T-helper 1 cell (primary cell): ENCODE results near the gene SYNE1.

ENCODE experiments used
- DNase-seq, 5 donors: peaks; one replicate each; pipeline ENCODE4 v3.0.0-alpha.2; 2012 to 2020

Gene SYNE1

DNA sequence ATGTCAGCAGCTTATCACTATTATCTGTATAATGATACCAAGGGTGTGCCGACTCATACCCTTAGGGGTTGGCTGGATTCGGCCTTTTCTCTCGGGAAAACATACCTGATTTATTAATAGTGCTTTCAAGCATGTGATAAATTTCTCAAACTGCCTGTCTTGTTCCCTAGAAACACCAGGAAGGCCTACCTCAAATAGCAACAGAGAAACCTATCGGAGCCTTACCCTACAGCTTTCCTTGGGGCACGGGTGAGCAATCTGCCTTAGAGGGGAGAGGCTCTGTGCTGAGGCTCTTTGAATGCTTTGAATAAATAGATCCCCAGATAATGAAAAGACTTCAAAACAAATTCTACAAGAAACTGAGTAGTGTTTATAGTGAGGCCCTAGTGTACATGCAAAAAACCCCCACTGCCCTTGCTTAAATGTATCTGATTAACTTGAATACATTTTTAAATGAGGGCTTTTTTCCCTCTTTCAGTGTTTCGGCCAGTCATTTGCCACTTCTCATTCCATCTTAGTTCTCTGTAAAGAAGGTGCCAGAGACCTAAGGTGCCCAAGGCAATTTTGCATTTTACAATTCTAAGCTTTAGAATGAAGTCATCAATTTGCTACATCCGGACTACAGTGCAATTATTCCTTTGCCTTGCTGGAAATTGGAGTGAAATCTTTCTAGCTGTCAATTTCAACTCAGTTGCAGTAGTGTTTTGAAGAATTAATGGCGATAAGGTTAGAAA lies 509.6 kb downstream of the SYNE1 start:
- no peak for DNase-seq

- peak in 1 of 5 donors; percentile 11 for DNase-seq
Measured at GRCh38 chr6:152124429-152125074, 512.6 kb downstream of the SYNE1 start.

- no peak for DNase-seq
Measured at GRCh38 chr6:152123076-152123475, 514.1 kb downstream of the SYNE1 start.

DNA sequence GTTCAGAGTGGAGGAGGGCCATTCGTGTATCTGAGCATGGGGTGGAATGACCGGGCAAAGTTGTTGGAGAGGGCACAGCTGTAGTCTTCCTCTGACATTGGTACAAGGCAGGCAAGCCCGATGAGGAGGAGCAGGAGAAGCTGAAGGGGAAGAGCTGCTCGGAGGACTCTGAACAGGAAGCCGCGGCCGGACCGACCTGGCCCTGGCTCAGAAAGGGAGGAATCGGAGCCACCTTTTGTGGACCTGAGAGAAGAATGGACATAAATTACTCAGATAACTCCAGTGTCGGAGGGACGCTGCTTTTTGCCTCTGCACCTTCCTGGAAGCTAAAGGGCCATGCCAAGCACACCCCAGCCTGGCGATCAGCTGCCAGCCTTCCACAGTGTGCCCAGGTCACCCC lies 514.7 kb downstream of the SYNE1 start:
- DNase-seq = no peak

DNA sequence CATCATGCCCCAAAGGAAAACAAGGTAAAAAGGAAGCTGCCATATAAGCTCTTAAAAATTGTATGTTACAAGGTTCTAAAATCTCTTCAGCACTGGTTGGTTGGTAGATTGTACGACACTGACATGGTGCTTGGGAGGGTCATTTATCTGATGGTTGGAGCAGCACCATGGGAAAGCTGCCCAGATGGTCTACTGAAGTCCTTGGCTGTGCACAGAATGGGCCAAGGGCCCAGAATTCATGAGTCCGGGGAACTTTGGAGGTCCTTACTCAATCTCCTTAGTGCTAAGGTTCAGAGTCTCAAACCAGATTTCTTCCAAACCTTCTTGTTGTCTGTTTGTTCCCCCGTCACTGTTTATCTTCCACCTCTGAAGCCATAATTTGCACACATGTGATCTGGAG lies 515.3 kb downstream of the SYNE1 start:
- no peak for DNase-seq

GRCh38 chr6:152119831-152120230 lies 517.3 kb downstream of the SYNE1 start:
- DNase-seq = no peak

GRCh38 chr6:152118678-152119077 lies 518.5 kb downstream of the SYNE1 start:
- DNase-seq = no peak

GRCh38 chr6:152118224-152118623 lies 518.9 kb downstream of the SYNE1 start:
- no peak for DNase-seq

- peak in 1 of 5 donors; percentile 20 for DNase-seq
Measured at GRCh38 chr6:152117156-152118133, 519.7 kb downstream of the SYNE1 start.

DNA sequence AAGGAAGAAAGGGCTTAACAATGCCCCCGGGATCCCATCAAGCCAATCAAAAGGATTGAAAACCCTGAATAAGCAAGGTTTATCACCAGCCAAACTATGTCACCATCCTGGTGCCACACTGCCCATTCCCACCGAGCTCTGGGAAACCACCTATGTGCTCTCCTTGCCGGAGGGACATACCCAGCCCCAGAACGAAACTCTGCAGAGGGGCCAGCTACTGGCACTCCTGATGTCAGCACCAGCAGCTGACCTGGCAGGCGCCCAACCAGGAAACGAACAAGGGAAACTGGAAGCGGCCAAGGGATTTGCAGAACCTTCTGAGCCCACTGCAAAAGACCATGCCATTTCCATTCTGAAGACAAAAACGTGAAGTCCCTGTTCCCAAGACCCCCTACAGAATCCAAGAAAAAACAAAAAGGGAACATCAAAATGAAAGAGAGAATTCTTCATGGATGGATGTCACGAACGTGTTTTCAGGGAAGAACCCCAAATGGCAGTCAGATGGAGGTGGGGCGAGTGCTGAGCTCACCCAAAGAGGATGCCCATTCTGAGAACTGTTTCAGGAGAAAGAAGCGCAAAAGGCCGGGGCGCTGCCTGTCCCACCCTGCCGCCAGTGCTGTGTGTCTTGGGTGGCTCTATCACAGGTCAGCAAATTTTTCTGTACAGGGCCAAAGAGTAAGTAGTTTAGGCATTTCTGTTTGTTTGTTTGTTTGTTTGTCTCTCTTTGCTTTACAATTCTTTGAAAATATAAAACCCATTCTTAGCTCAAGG lies 524.5 kb downstream of the SYNE1 start:
- DNase-seq = no peak

- peak in 1 of 5 donors; percentile 6 for DNase-seq
Measured at GRCh38 chr6:152110886-152111820, 526.0 kb downstream of the SYNE1 start.

GRCh38 chr6:152107973-152108372 lies 529.2 kb downstream of the SYNE1 start:
- DNase-seq = no peak

- no peak for DNase-seq
Measured at GRCh38 chr6:152100183-152100618, 537.0 kb downstream of the SYNE1 start.

DNA sequence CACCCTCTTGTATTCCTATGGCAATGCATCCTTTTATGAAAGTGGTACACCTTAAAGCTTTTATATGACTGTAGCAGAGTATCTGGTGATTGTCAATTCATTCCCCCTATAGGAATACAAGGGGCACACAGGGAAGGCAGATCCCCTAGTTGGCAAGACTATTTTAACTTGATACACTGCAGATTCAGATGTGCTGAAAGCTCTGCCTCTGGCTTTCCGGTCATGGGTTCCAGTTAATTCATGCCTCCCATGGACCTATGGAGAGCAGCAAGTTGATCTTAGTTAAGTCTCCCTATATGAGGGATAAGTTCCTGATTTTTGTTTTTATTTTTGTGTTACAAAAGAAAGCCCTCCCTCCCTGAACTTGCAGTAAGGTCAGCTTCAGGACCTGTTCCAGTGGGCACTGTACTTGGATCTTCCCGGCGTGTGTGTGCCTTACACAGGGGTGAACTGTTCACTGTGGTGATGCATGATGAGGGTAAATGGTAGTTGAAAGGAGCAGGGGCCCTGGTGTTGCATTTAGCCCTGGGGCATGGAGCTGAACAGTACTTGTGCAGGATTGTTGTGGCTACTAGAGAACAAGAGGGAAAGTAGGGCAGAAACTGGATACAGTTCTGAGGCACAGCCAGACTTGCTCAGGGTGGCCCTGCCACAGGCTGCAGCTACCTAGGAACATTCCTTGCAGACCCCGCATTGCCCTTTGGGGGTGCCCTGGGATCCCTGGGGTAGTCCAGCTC lies 537.5 kb downstream of the SYNE1 start:
- DNase-seq = no peak

GRCh38 chr6:152098683-152099082 lies 538.5 kb downstream of the SYNE1 start:
- no peak for DNase-seq

- no peak for DNase-seq
Measured at GRCh38 chr6:152096863-152097496, 540.2 kb downstream of the SYNE1 start.

DNA sequence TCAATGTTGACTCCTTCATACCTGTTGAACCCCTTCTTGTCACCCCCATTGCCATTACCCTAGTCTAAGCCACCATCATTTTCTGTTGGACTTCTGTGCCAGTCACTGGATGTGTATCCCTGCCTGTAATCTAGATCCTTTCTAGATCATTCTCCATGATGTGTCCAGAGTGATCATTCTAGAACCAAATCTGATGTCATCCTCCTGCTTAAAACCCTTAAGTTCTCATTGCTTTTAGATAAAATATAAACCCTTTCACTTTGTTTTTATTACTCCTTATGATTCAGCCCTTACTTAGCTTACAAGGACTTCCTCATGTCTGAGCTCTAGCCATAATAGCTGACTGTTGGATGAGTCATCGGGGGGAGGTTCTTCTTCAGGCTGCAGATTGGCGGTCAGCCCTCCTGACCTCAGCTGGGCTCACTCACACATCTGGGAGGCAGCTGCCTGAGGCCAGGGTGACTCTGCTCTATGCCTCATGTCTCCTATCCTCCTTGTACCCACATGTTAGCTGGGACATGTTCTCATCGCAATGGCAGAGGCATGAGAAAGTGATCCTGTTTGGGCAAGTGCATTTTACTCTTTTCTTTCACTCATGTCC lies 542.1 kb downstream of the SYNE1 start:
- peak in 1 of 5 donors; percentile 25 for DNase-seq

GRCh38 chr6:152094276-152094675 lies 542.9 kb downstream of the SYNE1 start:
- DNase-seq = no peak

DNA sequence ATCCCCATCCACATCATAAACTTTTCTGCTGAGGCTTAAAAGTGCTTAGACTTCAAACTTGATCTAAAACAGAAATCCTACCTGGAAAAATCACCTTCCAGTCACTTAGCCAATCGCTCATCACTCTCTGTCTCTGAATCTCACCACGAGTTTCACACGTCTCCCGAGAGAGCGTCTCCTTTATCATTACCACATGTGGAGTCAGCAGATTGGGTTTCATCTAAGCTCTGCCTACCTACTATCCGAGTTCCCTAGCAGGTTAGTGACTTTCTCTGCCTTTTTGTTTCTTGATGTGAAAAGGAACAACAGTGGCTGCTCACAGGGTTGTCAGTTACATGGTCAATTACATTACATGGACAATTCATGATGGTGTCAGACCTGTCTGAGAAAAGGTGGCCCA lies 543.5 kb downstream of the SYNE1 start:
- no peak for DNase-seq
